Activated naive CD8-positive, alpha-beta T cell (primary cell): ENCODE data around the gene CLIC6.
"Not testable (repeated sequence)": the region's sequence is repeated elsewhere in the genome, so short reads cannot be mapped to it uniquely, and the experiment has no call there.

Experiments
- H3K27ac Mint-ChIP-seq: one replicate; pipeline ENCODE4 v1.8.0; 2021; ENCODE audit warnings: mixed read lengths
- H3K27me3 Mint-ChIP-seq: one replicate; pipeline ENCODE4 v1.8.0; 2021; ENCODE audit warnings: mixed read lengths
- H3K36me3 Mint-ChIP-seq: one replicate; pipeline ENCODE4 v1.8.0; 2021; ENCODE audit warnings: mixed read lengths
- H3K4me1 Mint-ChIP-seq: one replicate; pipeline ENCODE4 v1.8.0; 2021; ENCODE audit warnings: low read depth, mixed read lengths
- H3K4me3 Mint-ChIP-seq: one replicate; pipeline ENCODE4 v1.8.0; 2021; ENCODE audit warnings: mild to moderate bottlenecking, mixed read lengths
- H3K9me3 Mint-ChIP-seq: one replicate; pipeline ENCODE4 v1.8.0; 2021; ENCODE audit warnings: low read depth, mixed read lengths

Gene CLIC6

DNA sequence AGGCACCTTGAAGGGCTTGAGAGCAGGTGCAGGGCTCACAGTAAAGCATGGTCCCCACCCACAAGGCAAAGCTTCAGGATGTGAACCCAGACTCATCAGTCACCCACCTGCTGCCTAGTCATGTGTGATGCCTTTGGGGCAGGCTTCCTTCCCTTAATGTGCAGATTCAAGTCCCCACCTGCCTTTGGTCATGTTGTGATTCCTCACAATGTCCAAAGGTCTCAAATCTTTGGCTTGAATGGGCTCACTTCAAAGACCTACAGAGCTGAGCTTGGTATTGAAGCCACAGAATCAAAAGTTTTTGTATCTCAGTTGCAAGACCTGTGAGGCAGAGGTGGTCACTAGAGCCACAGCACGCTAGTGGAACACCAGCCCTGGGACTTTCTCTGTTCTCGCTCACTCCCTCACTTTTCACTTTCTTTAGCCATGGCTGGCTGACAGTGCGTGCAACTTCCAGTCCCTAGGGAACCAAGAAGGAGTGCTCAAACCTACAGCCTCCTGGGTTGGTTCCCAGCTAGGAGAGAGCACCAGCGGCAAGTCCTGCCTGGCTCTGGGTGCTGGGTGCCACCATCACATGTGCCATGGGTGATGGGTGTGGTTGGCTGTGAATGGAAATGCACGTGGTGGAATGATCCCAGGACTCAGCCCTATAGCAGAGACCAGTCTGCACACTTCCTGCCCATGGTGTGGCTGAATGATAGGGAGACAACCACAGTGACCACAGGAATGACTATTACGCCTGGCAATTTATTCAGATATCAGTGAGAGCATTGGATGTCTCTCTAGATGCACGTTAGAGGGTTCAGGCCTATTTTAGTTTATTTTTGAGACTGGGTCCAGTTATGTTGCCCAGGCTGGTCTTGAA is 26.4 kb upstream of the CLIC6 start:
- H3K9me3 Mint-ChIP-seq: no peaks in the 10 kb centered on the region
- no peak overlapping the region for H3K27ac Mint-ChIP-seq
- H3K4me3 Mint-ChIP-seq: no peak overlapping the region
- peaks cover 2% of the 10 kb centered on the region for H3K36me3 Mint-ChIP-seq
- no peaks in the 10 kb centered on the region for H3K27me3 Mint-ChIP-seq
- peaks cover 27% of the 10 kb centered on the region for H3K4me1 Mint-ChIP-seq

DNA sequence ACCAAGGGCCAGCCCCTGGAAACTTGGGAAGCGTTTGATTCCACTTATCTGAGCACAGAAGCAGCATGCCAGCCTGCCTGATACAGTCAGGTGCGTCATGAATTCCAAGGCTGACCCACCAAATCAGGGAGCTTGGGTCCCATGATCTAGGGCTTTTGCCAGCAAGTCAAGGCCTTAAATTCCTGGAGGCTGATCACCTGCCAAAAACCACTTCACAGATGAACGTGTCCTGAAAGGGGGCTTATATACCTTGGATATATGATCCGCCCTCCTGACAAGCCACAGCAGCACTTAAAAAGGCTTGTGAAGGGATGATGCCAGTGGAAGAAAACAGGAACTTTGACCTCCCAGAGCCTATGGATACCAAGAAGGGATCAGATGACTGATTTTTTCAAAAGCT is 24.0 kb upstream of the CLIC6 start:
- H3K27ac Mint-ChIP-seq: no peak overlapping the region
- no peaks in the 10 kb centered on the region for H3K36me3 Mint-ChIP-seq
- no peaks in the 10 kb centered on the region for H3K9me3 Mint-ChIP-seq
- H3K27me3 Mint-ChIP-seq: peaks cover 5% of the 10 kb centered on the region
- no peak overlapping the region for H3K4me3 Mint-ChIP-seq
- peaks cover 20% of the 10 kb centered on the region for H3K4me1 Mint-ChIP-seq

DNA sequence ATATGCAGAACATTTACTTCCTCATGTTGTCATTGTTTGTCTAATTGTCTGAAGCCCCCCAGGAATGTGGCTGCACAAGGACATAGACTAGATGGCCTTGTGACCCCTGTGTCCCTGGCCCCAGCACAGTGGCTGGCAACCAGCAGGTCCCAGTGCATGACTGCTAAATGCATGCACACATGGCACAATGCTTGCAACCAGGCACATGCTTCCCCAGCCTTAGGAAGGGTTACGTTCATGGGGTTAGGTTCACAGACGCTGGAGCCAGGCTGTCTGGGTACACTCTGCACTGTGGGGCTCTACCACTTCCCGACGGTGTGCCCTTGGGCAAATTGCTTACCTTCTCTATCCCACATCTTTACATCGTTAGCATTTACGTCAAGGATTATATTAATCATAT is 21.2 kb upstream of the CLIC6 start:
- Mint-ChIP-seq H3K36me3 (no peaks in the 10 kb centered on the region), H3K27me3 (peaks cover 15% of the 10 kb centered on the region), H3K4me3 (no peak overlapping the region), H3K27ac (no peak overlapping the region), H3K4me1 (no peaks in the 10 kb centered on the region), H3K9me3 (peaks cover 4% of the 10 kb centered on the region)

DNA sequence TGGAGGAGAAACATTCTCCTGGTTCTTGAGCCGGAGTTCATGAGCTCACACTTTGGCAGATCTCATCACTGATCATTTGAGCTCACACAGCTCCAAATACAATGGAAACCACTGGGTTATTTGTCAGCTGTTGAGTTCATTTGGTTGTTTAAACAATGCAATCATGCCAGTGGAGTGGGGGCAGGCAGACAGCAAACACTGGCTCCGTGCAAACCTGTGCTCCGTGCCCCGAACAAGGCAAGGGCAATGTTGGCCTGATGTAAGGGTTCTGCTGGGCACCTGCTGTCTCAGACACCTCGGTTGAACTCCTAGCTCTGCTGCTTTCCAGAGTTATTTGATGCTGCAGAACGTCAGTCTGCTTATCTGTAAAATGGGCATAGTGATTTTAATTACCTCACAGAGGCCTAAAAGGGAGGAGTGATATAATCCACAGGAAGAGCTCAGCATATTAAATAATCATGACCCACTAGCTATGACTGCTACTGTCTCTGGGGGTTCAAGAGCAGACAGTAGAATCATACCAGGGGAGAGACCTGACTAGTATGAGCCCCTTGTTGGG is 20.0 kb upstream of the CLIC6 start:
- Mint-ChIP-seq H3K9me3 (peaks cover 6% of the 10 kb centered on the region), H3K27ac (no peak overlapping the region), H3K4me3 (no peak overlapping the region), H3K4me1 (no peaks in the 10 kb centered on the region), H3K27me3 (peaks cover 17% of the 10 kb centered on the region), H3K36me3 (no peaks in the 10 kb centered on the region)

DNA sequence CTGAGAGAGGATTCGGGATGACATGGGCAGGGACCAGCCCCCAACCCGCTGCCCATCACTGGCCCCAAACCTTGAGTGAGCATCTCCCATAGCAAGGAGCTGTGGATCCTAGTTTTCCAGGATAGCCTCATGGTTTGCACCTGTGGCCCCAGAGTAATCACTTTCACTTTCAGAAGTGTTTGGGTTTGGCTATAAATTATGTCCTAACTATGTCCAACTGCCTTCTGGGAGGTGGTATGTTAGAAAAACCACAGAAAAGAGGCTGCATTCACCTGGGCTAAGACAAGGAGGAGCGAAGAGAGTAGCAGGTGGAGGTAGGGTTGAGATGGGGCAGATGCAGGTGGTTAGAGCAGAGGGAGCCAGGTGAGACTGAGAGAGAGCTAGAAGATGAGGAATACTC is 19.4 kb upstream of the CLIC6 start:
- Mint-ChIP-seq H3K4me3 (no peak overlapping the region), H3K36me3 (no peaks in the 10 kb centered on the region), H3K27me3 (peaks cover 17% of the 10 kb centered on the region), H3K27ac (no peak overlapping the region), H3K9me3 (peaks cover 6% of the 10 kb centered on the region), H3K4me1 (no peaks in the 10 kb centered on the region)

DNA sequence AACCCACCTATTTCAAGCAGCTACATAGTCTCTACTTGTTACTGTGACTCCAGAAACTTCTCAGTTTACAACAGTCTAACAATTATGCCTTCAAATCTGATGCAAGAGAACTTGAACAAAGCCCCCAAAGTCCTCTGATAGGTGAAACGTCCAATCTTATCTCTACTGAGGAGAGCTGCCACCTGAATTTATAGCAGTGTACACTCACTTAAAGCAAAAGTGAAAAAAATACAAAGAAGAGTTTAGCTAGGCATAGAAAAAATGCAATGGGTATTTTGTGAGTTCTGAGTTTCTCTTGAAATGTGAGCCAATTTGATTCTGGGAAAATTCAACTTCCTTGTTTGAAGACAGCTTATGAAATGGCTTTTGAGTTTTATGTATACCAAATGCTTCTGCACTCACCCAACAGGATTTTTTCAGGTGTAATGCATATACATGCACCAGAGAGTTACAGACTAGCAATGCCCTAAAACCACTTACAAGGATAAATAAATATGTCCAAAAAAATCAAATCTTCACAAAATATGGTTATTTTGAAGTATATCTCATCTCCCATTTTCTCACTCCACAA is 17.8 kb upstream of the CLIC6 start:
- H3K27me3 Mint-ChIP-seq: peaks cover 17% of the 10 kb centered on the region
- H3K27ac Mint-ChIP-seq: no peak overlapping the region
- H3K9me3 Mint-ChIP-seq: peaks cover 6% of the 10 kb centered on the region
- no peak overlapping the region for H3K4me3 Mint-ChIP-seq
- H3K36me3 Mint-ChIP-seq: no peaks in the 10 kb centered on the region
- H3K4me1 Mint-ChIP-seq: no peaks in the 10 kb centered on the region

DNA sequence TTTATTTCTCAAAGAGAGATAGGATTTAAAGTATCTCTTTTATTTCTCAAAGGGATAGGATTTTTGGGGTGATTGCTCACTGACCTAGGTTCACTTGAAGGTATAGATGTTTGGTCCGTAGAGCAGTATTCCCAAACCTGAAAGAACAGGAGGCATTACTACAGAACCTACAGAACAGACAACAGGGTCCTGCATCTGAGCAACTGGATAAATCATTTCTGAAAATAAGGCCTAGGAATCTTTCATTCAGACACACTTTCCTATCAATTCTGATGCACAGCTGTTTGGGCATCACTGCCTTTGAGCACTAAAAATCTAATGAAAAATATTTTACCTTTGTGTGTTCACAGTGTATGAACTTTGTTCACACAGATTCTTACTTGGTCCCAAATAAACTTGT is 17.2 kb upstream of the CLIC6 start:
- H3K36me3 Mint-ChIP-seq: no peaks in the 10 kb centered on the region
- no peak overlapping the region for H3K27ac Mint-ChIP-seq
- peaks cover 20% of the 10 kb centered on the region for H3K27me3 Mint-ChIP-seq
- no peaks in the 10 kb centered on the region for H3K4me1 Mint-ChIP-seq
- H3K4me3 Mint-ChIP-seq: no peak overlapping the region
- H3K9me3 Mint-ChIP-seq: peaks cover 6% of the 10 kb centered on the region

DNA sequence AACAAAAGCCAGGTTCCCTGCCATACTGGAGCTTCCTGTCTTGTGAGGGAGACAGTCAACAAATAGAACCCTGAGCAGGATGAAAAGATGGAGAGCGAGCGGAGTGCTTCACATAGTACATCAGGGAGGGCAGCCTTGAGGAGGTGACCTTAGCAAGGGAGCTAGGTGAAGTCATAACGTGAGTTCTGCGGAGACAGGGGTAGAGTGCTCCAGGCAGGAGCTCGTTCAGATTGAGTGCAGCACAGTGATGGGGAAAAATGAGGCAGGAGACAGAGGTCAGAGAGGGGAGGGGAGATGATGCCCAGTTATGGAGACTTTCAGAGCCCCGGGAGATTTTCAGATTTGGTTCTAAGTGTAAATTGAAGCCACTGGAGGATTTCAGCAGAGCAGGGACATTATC is 15.3 kb upstream of the CLIC6 start:
- Mint-ChIP-seq H3K27me3 (peaks cover 32% of the 10 kb centered on the region), H3K9me3 (peaks cover 6% of the 10 kb centered on the region), H3K4me1 (no peaks in the 10 kb centered on the region), H3K36me3 (no peaks in the 10 kb centered on the region), H3K4me3 (no peak overlapping the region), H3K27ac (no peak overlapping the region)

DNA sequence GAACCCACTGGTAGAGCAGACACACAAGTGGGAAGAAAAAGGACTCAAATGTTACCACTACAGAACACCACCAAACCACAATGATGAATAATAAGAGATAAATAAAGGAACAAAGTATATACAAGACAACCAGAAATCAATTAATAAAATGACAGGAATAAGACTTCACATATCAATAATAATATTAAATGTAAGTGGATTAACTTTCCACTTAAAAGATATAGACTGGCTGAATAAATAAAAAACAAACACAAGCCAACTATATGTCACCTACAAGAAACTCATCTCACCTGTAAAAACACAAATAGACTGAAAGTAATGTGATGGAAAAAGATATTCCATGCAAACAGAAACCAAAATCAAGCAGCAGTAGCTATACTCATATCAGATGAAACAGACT is 6.9 kb upstream of the CLIC6 start:
- Mint-ChIP-seq H3K4me3 (no peak overlapping the region), H3K27me3 (peaks cover 21% of the 10 kb centered on the region), H3K27ac (no peak overlapping the region), H3K9me3 (peaks cover 23% of the 10 kb centered on the region), H3K36me3 (peaks cover 4% of the 10 kb centered on the region), H3K4me1 (no peaks in the 10 kb centered on the region)

DNA sequence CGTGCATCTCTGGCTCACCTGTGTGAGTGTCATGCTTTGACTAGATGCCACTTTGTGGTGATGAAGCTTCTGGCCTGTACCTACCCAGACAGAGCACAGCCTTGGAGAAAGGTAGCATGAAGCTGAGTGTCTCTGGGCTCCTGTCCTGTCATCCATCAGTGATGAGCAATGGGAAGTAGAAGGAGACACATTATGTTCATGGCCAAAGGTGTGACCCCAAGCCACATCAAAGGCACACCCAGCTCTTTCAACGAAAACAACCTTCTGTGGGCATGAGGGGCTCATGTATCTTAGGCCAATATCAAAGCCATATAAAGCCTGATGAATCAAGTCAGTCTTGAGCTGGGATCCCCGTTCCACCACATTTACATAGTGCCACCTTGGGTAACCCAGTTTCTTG is 1.0 kb upstream of the CLIC6 start:
- H3K27ac Mint-ChIP-seq: no peak overlapping the region
- peaks cover 20% of the 10 kb centered on the region for H3K27me3 Mint-ChIP-seq
- no peaks in the 10 kb centered on the region for H3K9me3 Mint-ChIP-seq
- H3K4me3 Mint-ChIP-seq: no peak overlapping the region
- no peaks in the 10 kb centered on the region for H3K36me3 Mint-ChIP-seq
- H3K4me1 Mint-ChIP-seq: peaks cover 12% of the 10 kb centered on the region

DNA sequence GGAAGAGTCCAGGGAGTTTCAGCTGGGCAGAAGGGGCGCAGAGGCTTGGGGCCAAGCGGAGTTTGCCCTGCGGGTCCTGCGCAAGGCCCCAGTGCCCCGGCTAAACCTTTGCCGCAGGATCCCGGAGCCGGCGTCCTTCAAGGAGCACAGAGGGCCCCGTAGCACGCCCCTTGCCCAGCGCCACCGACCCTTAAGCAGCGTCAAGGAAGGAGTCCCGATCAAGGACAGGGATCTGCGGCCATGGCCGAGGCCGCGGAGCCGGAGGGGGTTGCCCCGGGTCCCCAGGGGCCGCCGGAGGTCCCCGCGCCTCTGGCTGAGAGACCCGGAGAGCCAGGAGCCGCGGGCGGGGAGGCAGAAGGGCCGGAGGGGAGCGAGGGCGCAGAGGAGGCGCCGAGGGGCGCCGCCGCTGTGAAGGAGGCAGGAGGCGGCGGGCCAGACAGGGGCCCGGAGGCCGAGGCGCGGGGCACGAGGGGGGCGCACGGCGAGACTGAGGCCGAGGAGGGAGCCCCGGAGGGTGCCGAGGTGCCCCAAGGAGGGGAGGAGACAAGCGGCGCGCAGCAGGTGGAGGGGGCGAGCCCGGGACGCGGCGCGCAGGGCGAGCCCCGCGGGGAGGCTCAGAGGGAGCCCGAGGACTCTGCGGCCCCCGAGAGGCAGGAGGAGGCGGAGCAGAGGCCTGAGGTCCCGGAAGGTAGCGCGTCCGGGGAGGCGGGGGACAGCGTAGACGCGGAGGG is 520 bp downstream of the CLIC6 start:
- Mint-ChIP-seq H3K4me1 (peaks cover 12% of the 10 kb centered on the region), H3K27ac (peak overlapping the region; percentile 28), H3K9me3 (no peaks in the 10 kb centered on the region), H3K36me3 (no peaks in the 10 kb centered on the region), H3K4me3 (peak overlapping the region; percentile 66), H3K27me3 (peaks cover 23% of the 10 kb centered on the region)

DNA sequence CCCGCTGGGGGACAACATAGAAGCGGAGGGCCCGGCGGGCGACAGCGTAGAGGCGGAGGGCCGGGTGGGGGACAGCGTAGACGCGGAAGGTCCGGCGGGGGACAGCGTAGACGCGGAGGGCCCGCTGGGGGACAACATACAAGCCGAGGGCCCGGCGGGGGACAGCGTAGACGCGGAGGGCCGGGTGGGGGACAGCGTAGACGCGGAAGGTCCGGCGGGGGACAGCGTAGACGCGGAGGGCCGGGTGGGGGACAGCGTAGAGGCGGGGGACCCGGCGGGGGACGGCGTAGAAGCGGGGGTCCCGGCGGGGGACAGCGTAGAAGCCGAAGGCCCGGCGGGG is 1.1 kb downstream of the CLIC6 start:
- Mint-ChIP-seq H3K27me3 (peaks cover 25% of the 10 kb centered on the region), H3K4me1 (peaks cover 12% of the 10 kb centered on the region), H3K4me3 (peak overlapping the region; percentile 69), H3K27ac (peak overlapping the region; percentile 28)
- H3K36me3 Mint-ChIP-seq, H3K9me3 Mint-ChIP-seq: not testable (repeated sequence)

DNA sequence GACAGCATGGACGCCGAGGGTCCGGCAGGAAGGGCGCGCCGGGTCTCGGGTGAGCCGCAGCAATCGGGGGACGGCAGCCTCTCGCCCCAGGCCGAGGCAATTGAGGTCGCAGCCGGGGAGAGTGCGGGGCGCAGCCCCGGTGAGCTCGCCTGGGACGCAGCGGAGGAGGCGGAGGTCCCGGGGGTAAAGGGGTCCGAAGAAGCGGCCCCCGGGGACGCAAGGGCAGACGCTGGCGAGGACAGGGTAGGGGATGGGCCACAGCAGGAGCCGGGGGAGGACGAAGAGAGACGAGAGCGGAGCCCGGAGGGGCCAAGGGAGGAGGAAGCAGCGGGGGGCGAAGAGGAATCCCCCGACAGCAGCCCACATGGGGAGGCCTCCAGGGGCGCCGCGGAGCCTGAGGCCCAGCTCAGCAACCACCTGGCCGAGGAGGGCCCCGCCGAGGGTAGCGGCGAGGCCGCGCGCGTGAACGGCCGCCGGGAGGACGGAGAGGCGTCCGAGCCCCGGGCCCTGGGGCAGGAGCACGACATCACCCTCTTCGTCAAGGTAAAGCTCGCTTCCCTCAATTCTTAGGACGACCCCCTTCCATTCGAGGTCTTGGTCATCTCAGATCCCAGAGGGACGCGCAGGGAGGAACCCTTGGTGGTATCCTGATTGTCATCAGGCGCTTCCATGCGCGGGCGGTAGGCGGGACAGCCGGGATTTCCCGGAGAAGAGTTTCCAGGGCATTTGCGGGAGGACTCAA is 1.6 kb downstream of the CLIC6 start:
- H3K9me3 Mint-ChIP-seq: no peaks in the 10 kb centered on the region
- H3K27ac Mint-ChIP-seq: no peak overlapping the region
- peaks cover 12% of the 10 kb centered on the region for H3K4me1 Mint-ChIP-seq
- H3K4me3 Mint-ChIP-seq: peak overlapping the region; percentile 69
- H3K27me3 Mint-ChIP-seq: peaks cover 25% of the 10 kb centered on the region
- H3K36me3 Mint-ChIP-seq: no peaks in the 10 kb centered on the region

DNA sequence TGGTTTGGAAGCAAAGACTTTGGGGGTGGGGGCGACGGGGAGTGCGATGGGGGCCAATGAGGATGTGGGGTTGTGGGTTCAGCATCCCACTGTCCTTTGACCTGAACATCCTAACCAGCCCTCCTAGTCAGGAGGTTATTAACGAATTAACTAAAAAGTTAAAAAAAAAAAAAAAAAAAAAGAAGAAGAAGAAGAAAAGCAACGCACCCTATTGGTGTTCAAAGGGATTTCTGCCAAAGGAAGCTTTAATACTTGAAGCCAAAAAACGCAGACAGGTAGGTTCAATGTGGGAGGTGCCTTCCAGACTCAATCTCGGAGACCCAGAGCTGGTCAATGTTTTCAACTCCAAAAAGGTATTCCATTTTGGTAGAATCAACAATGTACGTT is 2.2 kb downstream of the CLIC6 start:
- Mint-ChIP-seq H3K36me3 (no peaks in the 10 kb centered on the region), H3K4me1 (peaks cover 12% of the 10 kb centered on the region), H3K27me3 (peaks cover 25% of the 10 kb centered on the region), H3K27ac (no peak overlapping the region), H3K4me3 (peak overlapping the region; percentile 64), H3K9me3 (no peaks in the 10 kb centered on the region)

DNA sequence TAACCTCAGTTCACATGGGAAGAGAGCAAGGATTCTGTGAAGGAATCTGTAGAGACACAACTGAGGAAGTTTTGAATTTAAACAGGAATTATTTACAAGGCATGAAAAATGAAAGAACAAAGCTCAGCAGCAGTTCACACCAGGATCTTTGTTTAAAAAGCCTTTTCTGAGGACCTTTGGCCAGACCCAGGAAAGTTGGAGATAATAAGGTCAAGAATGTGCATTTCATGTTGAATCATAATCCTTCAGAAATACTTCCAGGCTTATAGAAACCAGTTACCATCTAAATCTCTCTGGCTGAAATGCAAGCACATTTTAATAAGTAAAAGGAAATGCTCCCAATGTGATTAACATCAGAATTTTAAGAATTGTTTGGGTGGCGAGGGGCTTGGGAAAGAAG is 2.7 kb downstream of the CLIC6 start:
- Mint-ChIP-seq H3K36me3 (no peaks in the 10 kb centered on the region), H3K9me3 (no peaks in the 10 kb centered on the region), H3K4me3 (peak overlapping the region; percentile 64), H3K27ac (no peak overlapping the region), H3K4me1 (peaks cover 12% of the 10 kb centered on the region), H3K27me3 (peaks cover 27% of the 10 kb centered on the region)
